ENCODE results near the gene FAM117B.
A peak's percentile ranks its signal among the peaks of the same experiment; 100 is the strongest.

The FAM117B gene

DNA sequence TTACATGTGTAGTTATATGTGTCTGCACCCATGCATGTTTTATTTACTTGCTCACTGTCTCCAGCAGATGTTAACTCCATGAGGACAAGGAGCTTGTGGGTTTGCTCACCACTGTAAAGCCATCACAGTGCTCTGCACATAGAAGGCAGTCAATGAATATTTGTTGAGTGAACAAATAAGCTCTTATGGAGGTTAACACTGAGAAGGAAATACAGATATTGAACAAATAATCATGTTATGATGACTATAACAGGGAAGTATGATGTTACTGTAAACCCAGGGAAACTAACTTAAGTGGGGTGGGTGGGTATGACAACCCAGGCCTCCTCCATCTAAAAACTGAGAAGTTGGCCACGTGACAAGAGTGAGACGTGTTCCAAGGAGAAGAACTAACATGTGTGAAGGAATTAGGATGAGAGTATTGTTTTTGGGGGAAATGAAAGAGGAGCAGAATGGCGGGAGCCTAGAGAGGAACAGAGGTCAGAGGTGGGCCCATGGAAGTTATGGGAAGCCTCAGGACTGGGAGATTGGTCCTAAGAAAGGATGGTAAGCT, 6.0 kb upstream of the FAM117B start:
- Mint-ChIP-seq H3K27me3 (no peaks in the 10 kb centered on the region), H3K27ac (no peak overlapping the region), H3K9me3 (no peaks in the 10 kb centered on the region), H3K4me1 (peaks cover 26% of the 10 kb centered on the region), H3K4me3 (no peak overlapping the region), H3K36me3 (no peaks in the 10 kb centered on the region)

DNA sequence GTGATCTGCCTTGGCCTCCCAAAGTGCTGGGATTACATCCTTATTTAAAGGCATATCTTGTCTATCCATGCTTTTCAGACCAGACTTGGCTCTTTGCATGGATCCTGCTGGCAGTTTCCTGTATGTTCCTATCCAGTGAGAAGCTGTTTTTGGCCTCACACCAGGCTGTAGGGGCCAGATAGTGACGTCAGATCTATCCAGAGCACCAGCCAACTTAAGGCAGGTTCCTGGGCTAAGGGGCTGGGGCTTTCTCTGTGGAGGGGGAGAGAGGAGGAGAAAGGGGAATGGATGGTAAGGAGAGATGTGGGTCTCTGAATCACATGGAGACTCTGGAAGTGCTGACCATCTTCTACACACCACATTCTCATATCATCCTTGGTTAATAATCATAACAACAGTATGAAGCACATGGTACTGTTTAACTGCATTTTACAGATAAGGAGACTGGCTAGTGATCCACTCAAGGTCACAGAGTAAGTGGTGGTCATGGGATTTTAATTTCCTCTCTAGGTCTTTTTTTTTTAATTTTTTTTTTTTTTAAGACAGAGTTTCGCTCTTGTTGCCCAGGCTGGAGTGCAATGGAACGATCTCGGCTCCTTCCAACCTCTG, 2.0 kb upstream of the FAM117B start:
- peaks cover 45% of the 10 kb centered on the region for H3K4me1 Mint-ChIP-seq
- no peaks in the 10 kb centered on the region for H3K27me3 Mint-ChIP-seq
- H3K36me3 Mint-ChIP-seq = no peaks in the 10 kb centered on the region
- H3K4me3 Mint-ChIP-seq = no peak overlapping the region
- peak overlapping the region; percentile 90 for H3K27ac Mint-ChIP-seq
- no peaks in the 10 kb centered on the region for H3K9me3 Mint-ChIP-seq

DNA sequence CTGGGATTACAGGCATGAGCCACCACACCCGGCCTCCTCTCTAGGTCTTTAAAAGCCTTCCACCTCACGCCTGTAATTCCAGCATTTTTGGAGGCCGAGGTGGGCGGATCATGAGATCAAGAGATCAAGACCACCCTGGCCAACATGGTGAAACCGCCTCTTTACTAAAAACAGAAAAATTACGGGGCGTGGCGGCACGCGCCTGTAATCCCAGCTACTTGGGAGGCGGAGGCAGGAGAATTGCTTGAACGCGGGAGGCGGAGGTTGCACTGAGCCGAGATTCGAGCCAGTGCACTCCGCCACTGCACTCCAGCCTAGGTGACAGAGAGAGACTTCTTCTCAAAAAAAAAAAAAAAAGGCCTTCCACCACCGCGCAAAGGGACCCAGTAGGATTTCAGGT, 1.3 kb upstream of the FAM117B start:
- no peaks in the 10 kb centered on the region for H3K9me3 Mint-ChIP-seq
- H3K36me3 Mint-ChIP-seq = no peaks in the 10 kb centered on the region
- peak overlapping the region; percentile 99 for H3K27ac Mint-ChIP-seq
- peaks cover 51% of the 10 kb centered on the region for H3K4me1 Mint-ChIP-seq
- no peaks in the 10 kb centered on the region for H3K27me3 Mint-ChIP-seq
- no peak overlapping the region for H3K4me3 Mint-ChIP-seq

DNA sequence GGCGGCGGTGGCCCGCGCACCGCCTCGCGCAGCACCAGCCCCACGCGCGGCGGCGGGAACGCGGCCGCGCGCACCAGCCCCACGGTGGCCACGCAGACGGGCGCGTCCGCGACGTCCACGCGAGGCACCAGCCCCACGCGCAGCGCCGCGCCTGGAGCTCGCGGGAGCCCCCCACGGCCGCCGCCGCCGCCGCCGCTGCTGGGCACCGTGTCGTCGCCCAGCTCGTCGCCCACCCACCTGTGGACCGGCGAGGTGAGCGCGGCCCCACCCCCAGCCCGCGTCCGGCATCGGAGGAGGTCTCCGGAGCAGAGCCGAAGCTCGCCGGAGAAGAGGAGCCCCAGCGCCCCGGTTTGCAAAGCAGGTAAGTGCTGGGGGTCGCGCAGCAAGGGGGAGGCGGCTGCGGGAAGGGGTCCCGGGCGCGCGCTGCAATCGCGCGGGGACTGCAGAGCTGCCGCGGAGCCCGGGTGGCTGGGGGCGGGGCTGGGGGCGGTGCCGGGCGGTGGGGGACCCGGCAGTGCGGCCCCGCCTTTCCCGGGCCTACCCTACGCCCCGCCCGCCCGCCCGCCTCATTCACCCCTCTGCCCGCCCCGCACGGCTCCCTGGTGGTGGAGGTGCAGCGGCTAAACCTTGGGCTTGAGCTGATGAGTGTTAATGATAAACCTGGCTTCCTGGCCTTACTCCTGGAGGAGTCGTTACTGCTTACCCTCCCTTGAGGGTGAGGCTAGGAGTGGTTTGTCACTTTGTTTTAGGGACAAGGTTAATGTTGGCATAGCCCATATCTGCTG, 851 bp downstream of the FAM117B start:
- Mint-ChIP-seq H3K36me3 (no peaks in the 10 kb centered on the region), H3K27ac (peak overlapping the region; percentile 95), H3K4me3 (peak overlapping the region; percentile 93), H3K4me1 (peaks cover 71% of the 10 kb centered on the region), H3K27me3 (no peaks in the 10 kb centered on the region), H3K9me3 (no peaks in the 10 kb centered on the region)

DNA sequence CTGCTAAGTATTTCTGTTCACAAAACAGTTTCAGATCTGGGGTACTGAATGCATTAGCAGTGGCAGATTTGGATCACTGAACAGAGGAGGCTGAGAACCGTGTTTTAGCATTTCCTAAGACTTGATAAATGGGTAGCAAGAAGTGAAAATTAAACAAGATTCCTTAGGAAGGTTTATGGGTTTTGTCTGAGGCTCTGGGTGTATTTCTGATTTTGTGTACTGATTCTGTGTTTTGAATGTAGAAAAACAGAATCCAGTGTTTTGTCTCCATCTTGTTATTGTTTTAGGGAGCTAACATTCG, 1.4 kb downstream of the FAM117B start:
- peaks cover 3% of the 10 kb centered on the region for H3K9me3 Mint-ChIP-seq
- H3K27me3 Mint-ChIP-seq = no peaks in the 10 kb centered on the region
- H3K4me3 Mint-ChIP-seq = peak overlapping the region; percentile 93
- peak overlapping the region; percentile 95 for H3K27ac Mint-ChIP-seq
- H3K4me1 Mint-ChIP-seq = peaks cover 73% of the 10 kb centered on the region
- no peaks in the 10 kb centered on the region for H3K36me3 Mint-ChIP-seq

DNA sequence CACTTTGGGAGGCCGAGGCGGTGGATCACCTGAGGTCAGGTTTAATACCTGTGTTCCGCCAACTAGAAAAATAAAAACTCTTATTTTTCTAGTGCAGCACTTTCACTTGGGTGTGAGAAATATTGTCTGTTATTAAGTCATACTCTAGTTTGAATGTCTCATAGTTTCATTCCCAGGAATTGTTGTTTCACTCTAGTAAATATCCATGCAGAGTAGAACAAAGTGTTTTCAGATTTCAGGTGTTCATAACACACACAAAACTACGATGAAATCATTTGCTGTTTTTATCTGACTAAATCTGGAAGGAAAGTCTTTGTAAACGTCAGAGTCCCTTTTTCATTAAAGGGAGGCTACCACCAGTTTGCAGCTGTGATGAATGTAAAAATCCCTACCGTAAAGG, 4.0 kb downstream of the FAM117B start:
- H3K27ac Mint-ChIP-seq = peak overlapping the region; percentile 98
- H3K27me3 Mint-ChIP-seq = no peaks in the 10 kb centered on the region
- no peaks in the 10 kb centered on the region for H3K36me3 Mint-ChIP-seq
- H3K9me3 Mint-ChIP-seq = peaks cover 5% of the 10 kb centered on the region
- peaks cover 60% of the 10 kb centered on the region for H3K4me1 Mint-ChIP-seq
- H3K4me3 Mint-ChIP-seq = peak overlapping the region; percentile 92

DNA sequence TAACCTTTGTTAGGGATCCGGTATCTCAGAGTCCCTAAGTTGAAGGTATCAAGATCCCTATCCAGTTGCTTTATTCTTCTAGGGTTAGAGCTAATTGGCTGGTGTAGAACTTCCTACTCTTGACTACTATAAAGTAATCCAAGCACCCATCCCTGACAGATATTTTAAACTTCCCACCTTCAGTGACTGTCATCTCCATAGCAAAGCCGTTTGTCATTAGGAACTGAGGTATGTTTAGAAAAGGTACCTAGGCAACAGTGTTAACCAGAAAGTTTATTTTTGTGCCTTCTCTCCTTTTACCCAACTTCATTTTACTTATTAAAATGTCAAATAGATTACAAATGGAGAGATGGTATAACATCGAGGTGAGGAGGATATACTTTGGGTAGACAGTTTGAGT, 4.5 kb downstream of the FAM117B start:
- Mint-ChIP-seq H3K27me3 (no peaks in the 10 kb centered on the region), H3K9me3 (peaks cover 5% of the 10 kb centered on the region), H3K36me3 (no peaks in the 10 kb centered on the region), H3K4me1 (peaks cover 58% of the 10 kb centered on the region), H3K4me3 (peak overlapping the region; percentile 92), H3K27ac (peak overlapping the region; percentile 98)

DNA sequence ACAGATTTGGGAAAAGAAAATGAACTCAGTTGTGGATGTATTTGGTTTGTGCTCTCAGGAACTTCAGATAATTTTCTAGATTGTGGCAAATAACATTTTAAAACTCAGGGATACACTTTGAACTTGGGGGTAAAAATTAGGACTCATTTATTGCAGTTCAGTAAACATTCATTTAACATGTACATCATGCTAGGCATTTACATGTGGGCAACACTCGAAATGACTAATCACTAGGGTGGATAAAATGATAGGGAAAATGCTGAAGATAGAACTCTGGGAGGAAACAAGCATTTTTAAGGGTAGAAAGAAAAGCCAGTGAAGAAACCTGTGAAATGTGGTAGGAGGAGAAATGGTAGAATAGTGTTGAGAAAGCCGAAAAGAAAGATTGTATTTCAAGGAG, 7.8 kb downstream of the FAM117B start:
- Mint-ChIP-seq H3K4me1 (peaks cover 63% of the 10 kb centered on the region), H3K27me3 (no peaks in the 10 kb centered on the region), H3K36me3 (no peaks in the 10 kb centered on the region), H3K27ac (no peak overlapping the region), H3K4me3 (no peak overlapping the region), H3K9me3 (peaks cover 5% of the 10 kb centered on the region)

DNA sequence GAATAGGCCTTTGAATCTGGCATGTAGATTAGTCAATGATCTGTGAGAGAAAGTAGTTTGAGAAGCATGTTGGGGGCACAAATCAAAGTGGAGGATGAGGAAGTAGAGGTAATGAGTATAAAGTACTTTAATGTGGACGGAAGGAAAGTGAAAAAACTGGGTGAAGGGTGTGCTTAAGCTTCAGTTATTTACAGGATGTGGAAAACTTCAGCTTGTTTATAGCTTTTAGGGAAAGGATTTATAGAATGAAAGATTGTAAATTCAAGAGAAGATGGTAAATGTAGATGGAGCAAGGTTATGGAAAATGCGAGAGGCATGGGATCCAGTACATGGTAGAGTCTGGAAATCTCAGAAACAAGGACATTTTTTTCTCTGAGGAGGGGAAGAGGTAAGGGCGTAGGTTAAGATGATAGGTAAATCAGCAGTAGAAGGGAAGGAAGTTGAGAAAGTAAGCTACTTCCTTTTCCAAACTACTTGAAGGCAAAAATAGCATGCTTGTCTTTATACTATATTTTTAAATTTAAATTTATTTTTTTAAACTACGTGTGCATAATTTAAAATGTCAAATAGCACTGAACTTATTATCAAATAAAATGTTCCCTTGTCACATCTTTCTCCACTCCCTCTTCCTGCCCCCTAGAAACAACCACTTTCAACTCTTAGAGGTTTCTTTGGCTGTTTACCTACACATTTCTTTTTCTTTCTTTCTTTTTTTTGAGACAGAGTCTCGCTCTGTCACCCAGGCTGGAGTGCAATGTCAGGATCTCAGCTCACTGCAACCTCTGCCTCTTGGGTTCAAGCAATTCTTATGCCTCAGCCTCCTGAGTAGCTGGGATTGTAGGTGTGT, 8.5 kb downstream of the FAM117B start:
- Mint-ChIP-seq H3K27ac (peak overlapping the region; percentile 96), H3K9me3 (peaks cover 5% of the 10 kb centered on the region), H3K27me3 (no peaks in the 10 kb centered on the region), H3K36me3 (no peaks in the 10 kb centered on the region), H3K4me1 (peaks cover 63% of the 10 kb centered on the region), H3K4me3 (peak overlapping the region; percentile 79)

DNA sequence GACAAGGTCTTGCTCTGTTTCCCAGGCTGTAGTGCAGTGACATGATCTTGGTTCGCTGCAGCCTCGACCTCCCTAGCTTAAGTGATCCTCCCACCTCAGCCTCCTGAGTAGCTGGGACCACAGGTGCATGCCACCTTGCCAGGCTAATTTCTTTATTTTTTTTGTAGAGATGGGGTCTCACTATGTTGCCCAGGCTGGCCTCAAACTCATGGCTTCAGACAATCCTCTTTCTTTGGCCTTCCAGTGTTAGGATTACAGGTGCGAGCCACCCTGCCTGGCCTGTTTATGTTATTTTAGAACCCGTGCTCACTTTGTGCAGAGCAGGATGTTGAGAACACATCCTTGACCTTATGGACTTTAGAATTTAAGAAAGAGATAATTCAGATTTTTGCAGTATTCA, 17.4 kb downstream of the FAM117B start:
- Mint-ChIP-seq H3K27ac (peak overlapping the region; percentile 97), H3K27me3 (no peaks in the 10 kb centered on the region)

DNA sequence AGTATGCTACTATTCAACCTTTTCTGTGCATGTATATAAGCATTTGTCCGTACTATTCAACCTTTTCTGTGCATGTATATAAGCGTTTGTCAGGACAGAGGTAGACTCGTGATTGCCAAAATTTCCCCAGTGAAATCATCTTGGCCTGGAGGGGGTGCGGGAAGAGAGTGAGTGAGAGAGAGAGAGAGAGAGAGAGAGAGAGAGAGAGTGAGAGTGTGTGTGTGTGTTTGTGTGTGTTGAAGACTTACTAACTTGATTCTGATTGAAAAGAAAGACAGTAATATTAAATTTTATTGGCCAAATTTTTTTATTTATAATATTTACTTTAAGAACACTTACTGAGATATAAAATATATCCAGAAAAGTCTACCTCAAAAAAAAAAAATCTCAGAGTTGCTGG, 19.1 kb downstream of the FAM117B start:
- Mint-ChIP-seq H3K4me1 (peaks cover 91% of the 10 kb centered on the region), H3K9me3 (no peaks in the 10 kb centered on the region), H3K36me3 (no peaks in the 10 kb centered on the region), H3K27me3 (no peaks in the 10 kb centered on the region), H3K27ac (peak overlapping the region; percentile 97), H3K4me3 (peak overlapping the region; percentile 23)

More for the DNA sequence above, 17.4 kb downstream of the FAM117B start:
- Mint-ChIP-seq H3K9me3 (no peaks in the 10 kb centered on the region), H3K4me3 (no peak overlapping the region), H3K36me3 (no peaks in the 10 kb centered on the region), H3K4me1 (peaks cover 86% of the 10 kb centered on the region)

DNA sequence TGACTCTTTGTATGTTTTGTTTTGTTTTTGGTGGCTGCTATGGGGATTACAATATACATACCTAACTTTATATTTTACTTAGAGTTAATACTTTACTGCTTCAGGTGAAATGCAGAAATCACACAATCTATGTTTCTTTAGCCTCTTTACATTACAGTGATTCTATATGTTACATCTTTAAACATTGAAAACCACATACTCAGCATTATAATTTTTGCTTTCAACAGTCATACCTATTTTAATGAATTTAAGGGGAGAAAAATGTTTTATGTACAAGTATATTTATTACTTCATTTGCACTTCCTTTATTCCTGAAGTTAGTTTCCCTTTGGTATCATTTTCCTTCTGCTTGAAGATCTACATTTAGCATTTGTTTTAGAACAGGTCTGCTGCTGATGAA, 23.1 kb downstream of the FAM117B start:
- peaks cover 91% of the 10 kb centered on the region for H3K4me1 Mint-ChIP-seq
- H3K9me3 Mint-ChIP-seq = peaks cover 5% of the 10 kb centered on the region
- no peaks in the 10 kb centered on the region for H3K27me3 Mint-ChIP-seq
- H3K4me3 Mint-ChIP-seq = peak overlapping the region; percentile 43
- peak overlapping the region; percentile 93 for H3K27ac Mint-ChIP-seq
- H3K36me3 Mint-ChIP-seq = peaks cover 7% of the 10 kb centered on the region

DNA sequence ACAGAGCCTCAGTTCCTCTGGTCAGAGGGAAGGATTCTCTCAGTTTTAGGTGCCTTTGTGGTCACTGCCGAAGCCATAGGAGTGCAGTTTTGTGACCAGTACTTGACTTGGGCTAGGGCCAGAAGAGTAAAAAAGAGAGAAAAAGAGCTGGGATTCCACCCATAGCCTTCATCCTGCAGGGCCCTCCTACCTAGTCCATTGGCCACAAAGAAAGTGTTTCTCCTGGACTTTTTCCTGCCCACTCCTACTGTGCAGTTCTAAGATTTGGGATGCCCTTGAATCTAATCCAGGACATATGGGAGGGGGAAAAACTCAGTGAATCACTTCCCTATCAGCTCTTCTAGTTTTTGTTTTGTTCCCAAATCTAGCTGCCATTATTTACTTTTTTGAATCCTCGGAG, 26.0 kb downstream of the FAM117B start:
- Mint-ChIP-seq H3K27me3 (no peaks in the 10 kb centered on the region), H3K4me1 (peaks cover 90% of the 10 kb centered on the region), H3K9me3 (peaks cover 5% of the 10 kb centered on the region), H3K36me3 (peaks cover 7% of the 10 kb centered on the region), H3K4me3 (no peak overlapping the region), H3K27ac (peak overlapping the region; percentile 88)

DNA sequence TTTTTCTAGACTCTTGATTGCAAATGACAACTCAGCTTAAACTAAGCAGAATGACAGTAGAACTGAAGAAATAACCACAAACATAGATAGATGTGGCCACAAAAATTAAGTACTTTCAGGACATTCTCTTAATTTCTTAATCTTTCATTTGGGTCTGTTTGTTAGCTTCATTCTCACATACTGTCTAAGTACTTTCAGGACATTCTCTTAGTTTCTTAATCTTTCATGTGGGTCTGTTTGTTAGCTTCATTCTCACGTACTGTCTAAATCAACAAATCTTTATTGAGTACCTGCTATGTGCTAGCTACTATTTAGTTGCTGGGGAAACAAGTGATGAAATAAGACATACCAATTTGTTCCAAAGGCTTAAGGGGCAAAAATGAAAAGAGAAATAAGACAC, 35.1 kb downstream of the FAM117B start:
- Mint-ChIP-seq H3K27me3 (no peaks in the 10 kb centered on the region), H3K27ac (peak overlapping the region; percentile 98), H3K9me3 (no peaks in the 10 kb centered on the region), H3K4me1 (peaks cover 86% of the 10 kb centered on the region), H3K4me3 (peak overlapping the region; percentile 83), H3K36me3 (peaks cover 2% of the 10 kb centered on the region)

DNA sequence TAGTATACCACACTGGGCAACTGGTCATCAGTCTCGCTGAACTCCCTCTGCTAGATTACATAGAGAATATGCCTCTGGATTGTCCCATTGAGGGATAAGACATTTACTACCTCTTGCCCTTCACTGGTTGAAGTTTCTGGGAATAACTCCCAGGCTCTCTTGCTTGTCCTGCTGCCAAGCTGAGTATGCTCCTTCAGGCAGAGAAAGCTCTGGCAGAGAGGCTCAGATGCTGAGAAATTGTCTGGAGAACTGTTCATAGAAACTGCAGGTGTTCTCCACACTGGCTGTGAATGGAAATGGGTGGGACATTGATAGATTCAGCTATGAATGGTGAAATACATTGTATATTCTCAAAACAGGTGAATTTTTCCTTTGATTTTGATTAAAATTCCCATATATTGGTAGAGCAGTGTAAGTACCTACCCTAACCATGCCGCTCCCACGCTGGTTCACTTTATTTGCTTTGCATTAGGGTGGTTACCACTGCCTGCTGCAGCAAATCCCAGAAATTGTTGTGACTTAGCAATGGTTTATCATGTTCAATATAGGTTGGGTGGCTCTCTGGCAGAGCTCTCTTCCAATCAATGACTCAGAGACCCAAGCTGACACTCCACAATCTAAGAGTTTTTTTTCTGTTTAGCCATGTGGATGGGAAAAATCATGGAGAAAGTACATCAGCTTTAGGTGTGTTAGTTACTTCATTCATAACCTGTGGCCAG, 36.7 kb downstream of the FAM117B start:
- Mint-ChIP-seq H3K36me3 (peaks cover 4% of the 10 kb centered on the region), H3K27me3 (no peaks in the 10 kb centered on the region), H3K4me1 (peaks cover 80% of the 10 kb centered on the region), H3K4me3 (no peak overlapping the region), H3K27ac (peak overlapping the region; percentile 70), H3K9me3 (no peaks in the 10 kb centered on the region)

Measured in activated naive CD4-positive, alpha-beta T cell treated with anti-CD3 and anti-CD28 coated beads, Interleukin-2, amount 50 U/mL, for 24 hours (primary cell).